GM18520 (cell line): ENCODE results near the gene RPL18.

Experiments used
- ATAC-seq: cut with Tn5 transposase; IDR thresholded peaks from one replicate; pipeline ENCODE4 v1.9.1; 2021; ENCODE audit not compliant: unreplicated experiment

The RPL18 gene

DNA sequence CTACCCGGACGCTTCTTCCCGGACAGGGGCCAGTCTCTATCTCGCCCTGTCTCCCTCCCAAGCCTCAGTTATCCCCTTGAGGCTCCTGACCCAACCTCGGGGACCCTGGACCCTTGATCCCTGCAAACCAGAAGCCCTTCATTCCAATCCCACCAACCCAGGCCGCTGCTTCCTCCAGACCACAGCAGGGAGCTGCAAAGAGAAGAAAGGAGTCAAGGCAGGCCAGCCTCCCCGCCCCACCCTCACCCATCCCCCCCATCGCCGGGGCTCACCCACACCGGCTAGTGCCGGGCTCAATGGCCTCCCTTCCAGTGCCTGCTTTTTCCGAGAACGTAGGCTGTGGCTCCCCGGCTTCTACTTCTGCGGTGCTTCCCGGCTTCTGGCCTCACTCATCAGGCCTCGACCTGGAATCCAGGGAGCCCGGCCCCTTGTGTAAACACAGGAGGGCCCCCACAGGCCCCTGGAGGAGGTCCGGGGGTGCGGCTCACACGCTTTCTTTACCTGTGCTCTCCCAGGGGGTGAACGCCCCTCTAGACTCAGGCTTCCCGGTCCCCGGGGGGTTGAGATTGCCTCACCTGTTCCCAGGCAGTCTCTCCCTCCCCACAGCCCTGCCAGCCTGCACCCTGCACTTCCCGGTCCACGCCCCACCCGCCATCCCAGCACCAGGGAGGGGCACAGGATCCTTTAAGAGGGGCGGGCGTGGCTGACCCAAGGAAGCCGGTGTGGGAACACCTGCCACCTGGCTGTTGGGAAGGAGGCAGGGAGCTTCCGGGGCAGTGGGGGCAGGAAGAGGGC is 4.3 kb downstream of the RPL18 start, which contains the start of gene FAM83E:
FAM83E (minus strand) TSS at position 641 of the 795 bp plus-strand sequence. CDS start 1,704 bp downstream, outside the sequence.
- no peak for ATAC-seq

DNA sequence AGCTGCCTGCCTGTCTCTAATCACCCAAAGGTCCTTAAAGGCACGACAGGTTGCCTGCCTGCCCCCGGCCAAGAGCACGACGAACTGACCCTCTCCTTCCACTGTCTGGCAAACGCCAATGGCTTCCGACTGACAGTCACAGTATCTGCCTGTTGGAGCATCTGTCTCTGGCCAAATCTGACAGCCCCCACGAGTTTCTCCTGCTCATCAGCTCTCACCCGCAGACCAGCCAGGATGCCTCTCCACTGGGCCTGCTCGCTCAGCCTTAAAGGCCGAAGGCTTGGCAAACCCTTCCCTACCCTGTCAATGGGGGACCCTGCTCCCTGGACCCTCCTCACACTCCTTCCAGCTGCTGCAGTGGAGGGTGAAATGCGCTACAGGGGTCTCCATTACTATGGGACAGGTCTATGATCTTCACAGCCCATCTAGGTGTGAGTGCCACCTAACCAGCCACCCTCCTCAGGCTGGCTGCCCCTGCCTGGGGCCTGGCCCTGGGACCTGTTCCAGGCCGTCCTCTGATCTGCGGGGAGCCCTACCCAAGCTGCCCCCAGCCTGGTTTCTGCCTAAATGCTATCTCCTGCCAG is 5.0 kb downstream of the RPL18 start:
- no peak for ATAC-seq

DNA sequence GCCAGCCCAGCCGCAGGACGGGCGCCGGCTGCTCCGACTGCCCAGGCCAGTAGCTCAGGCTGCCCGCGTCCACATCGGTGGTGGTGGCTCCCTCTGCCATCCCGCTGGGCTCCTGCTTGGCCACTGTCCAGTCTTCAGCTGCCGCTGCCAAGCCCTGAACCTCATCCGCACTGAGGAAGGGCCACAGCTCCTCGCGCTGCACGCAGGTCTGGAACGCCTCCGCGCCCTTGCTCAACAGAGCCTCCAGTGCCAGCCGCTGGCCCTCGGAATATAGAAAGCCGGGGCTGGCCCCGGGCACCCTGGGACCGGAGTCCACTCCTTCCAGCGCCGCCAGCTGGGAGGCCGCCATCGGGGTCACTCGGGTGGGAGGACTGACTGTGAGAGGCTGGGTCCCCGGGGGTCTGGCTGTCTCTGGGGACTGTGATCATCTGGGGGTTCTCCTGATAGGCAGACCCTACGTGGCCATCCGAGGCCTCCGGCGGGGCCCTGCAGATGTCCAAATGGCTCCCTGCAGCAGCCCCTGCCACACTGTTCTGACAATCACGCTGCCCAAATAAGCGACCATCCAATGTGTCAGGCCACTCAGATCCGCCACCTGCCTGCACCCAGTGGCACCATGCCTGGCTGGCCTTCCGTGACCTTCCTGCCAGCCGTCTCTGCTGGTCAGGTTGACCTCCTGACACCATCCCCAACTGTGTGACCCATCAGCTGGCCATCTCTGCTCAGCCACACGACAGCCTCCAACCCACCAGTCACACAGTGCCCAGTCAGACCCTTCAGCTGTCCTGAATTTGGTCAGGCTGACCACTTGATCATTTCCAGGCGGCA is 5.7 kb downstream of the RPL18 start:
- ATAC-seq, result no peak

DNA sequence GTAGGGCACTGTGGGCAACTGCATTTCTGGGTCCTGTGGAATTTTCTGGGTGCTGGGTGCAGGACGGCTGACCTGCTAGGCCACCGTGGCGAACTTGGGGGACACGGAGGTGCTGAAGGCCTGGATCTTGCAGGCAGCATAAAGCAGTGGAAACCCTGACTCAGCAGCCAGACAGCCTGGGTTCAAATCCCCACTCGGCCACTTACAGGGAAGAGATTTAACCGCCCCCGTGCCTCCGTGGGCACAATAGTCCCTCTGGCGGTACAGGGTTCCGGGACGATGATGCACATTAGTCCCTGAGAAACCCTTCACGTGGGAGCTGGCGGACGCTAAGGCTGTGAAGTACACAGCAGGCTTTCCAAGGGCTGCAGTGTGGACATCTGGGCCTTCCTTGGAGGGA is 7.1 kb downstream of the RPL18 start:
- ATAC-seq, result no peak

DNA sequence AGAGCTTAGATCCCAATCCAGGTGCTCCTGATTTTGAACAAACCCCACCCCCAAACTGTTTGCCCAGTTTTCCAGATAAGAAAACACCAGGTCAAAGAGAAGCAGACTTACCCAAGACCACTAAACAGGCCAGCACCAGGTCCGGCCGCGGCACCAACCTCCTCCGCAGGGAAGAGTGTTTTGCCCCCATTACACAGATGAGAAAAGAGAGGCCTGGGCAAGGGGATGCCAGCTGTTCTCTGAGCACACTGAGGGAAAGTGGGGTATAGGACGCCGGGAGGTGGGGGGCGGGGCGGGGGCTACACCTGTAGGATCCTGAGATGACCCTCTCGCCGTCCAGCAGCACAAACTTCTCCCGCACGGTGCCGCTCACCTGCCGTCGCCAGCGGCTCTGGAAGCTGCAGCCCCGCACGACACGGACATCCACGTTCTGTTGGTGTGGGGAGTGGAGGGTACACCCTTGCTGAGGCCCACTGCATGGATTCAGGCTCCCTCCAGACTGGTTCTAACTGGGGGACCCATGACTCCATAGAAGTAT is 9.3 kb downstream of the RPL18 start:
- ATAC-seq, result no peak

DNA sequence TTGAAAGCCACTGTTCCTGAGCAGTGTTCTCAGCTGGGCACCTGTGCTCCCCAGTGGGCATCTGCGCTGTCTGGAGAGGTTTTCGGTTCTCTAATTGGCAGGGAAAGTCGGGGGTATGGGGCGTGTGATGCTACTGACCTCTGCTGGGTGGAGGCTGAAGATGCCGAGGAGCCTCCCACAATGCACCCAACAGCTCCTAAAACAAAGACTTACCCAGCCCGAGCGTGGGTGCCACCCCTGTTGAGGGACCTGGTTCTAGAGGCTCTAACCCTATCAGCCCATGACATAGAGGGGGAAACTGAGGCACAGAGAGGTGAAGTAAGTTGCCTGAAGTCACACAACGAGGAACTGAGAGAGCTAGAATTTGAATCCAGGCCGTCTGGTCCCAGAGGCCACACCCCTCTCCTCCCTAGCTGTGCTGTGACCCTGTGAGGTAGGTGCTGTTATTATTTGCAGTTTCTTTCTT is 10.1 kb downstream of the RPL18 start:
- ATAC-seq, result no peak

DNA sequence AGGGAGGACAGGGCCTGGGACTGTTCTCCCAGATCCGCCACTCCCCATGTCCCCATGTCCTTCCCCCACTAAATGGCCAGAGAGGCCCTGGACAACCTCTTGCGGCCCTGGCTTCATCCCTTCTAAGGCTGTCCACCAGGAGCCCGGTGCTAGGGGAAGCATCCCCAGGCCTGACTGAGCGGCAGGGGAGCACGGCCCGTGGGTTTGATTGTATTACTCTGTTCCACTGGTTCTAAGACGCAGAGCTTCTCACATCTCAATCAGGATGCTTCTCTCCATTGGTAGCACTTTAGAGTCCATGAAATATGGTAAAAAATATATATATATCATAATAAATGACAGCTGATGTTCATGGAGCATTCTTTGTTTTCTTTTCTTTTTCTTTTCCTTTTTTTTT is 11.6 kb downstream of the RPL18 start:
- ATAC-seq, result no peak

DNA sequence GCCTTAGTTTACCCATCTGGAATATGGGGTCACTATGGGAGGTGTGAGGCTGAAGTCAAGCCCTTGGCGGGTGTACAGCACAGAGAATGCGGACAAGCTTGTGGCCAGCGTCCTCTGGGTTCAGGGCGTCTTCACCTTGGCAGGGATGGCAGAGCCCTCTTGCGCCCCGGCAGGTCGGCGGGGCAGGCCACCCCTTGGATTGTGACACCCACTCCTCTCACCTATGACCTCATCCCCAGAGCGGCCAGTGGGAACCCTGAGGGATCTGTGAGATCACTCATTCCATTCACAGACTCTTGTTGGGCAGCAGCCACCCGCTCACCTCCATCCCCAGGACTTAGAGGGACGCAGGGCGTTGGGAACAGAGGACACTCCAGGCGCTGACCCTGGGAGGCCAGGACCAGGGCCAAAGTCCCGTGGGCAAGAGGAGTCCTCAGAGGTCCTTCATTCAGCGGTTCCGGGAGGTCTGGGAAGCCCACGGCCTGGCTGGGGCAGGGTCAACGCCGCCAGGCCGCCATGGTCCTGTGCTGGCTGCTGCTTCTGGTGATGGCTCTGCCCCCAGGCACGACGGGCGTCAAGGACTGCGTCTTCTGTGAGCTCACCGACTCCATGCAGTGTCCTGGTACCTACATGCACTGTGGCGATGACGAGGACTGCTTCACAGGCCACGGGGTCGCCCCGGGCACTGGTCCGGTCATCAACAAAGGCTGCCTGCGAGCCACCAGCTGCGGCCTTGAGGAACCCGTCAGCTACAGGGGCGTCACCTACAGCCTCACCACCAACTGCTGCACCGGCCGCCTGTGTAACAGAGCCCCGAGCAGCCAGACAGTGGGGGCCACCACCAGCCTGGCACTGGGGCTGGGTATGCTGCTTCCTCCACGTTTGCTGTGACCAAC is 12.3 kb downstream of the RPL18 start, which contains the start of gene SPACA4:
SPACA4 (plus strand) TSS at position 280 of the 896 bp plus-strand sequence; CDS start at position 517, 237 bp downstream.
- no peak for ATAC-seq

DNA sequence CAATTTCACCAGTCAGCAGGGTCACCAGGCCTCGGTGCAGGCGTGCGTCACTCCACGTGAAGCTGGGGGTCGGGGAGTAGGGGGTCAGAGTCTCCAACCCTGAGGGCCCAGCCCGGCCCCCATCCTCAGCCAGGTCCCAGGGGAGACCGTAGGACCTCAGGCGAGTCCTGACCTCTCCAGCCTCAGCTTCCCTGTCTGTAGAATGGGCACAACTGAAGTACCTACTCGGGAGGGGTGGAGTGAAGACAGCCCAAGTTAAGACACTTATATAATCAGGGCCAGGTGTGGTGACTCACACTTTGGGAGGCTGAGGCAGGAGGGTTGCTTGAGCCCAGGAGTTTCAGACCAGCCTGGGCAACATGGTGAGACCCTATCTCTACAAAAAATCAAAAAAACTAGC is 15.1 kb downstream of the RPL18 start:
- no peak for ATAC-seq

DNA sequence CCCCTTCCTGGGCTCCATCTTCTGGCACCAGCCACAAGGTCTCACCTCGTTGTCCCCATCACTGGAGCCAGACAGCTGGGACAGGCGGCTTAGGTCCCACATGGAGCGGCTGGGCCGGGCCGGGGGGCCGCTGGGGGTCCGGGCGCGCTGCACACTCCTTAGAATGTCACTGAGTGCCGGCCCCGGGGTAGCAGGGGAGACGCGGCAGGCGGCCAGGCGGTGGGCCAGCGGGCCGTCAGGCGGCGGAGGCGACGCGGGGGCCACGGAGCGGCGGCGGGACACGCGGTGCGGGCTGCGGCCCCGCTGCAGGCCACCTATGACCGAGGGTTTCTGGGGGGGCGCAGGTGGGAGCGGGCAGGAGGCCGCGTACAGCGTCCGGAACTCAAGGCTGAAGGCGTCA is 15.5 kb downstream of the RPL18 start:
- ATAC-seq, result no peak

DNA sequence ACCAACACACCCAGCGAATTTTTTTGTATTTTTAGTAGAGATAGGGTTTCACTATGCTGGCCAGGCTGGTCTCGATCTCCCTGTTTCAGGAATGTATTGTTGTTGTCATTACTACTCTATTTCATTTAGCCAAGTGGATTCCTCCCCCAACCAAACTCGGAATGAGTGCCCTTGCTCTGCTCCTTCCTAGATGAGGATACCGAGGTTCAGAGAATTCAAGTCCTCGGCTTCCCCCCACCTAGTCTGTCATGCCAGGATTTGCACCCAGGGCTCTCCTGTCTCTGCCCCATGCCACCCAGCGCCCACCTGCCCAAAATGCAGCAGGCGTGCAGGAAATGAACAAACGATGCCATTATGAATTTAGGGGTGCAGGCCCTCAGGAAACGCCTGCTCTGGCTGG is 16.0 kb downstream of the RPL18 start:
- ATAC-seq, result no peak

DNA sequence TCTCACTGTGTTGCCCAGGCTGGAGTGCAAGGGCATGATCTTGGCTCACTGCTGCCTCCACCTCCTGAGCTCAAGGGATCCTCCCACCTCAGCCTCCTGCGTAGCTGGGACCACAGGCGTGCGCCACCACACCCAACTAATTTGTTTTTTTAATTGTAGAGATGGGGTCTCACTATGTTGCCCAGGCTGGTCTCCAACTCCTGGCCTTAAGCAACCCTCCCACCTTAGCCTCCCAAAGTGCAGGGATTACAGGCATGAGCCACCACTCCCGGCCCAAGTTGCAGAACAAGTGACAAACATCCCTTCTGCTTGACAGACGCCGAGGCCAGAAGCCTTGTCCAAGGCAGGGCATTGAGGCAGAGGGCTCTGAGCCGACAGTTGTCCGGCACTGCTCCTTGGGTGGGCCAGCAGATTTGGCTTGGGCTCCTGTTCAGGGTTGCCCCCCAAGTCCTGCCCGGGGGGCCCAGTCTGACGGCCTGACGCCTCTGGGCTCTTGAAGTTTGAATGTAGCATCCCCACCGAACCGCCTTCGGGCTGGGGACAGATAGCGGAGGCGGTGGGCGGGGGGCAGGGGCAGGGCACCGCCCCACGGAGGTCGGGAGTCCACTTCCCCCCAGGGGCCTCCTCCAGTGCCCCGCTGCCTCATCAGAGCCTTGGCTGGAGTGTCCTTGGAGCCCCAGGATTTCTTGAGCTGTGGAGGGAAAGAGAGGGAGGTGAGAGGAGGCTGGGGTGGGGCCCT is 18.1 kb downstream of the RPL18 start:
- ATAC-seq, result no peak

DNA sequence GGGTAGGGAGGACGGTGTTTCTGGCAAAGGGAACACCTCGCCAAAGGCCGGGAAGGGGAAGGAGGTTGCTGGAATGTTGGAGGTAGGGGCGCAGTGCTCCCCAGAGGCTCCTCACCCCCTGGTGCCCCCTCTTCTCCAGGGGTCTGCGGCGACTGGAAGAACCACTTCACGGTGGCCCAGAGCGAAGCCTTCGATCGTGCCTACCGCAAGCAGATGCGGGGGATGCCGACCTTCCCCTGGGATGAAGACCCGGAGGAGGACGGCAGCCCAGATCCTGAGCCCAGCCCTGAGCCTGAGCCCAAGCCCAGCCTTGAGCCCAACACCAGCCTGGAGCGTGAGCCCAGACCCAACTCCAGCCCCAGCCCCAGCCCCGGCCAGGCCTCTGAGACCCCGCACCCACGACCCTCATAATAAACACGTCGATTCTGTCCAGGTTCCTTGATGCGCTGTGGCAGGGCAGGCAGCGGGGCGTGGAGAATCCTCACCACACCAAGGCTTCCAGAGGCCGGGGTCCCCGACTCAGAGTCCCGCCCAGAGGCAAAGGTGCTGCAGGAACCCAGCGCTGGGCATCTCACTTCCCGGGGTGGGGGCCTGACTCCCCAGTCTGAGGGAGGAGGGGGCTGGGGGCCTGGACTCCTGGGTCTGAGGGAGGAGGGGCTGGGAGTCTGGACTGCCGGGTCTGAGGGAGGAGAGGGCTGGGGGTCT is 19.8 kb downstream of the RPL18 start:
- ATAC-seq, result no peak

DNA sequence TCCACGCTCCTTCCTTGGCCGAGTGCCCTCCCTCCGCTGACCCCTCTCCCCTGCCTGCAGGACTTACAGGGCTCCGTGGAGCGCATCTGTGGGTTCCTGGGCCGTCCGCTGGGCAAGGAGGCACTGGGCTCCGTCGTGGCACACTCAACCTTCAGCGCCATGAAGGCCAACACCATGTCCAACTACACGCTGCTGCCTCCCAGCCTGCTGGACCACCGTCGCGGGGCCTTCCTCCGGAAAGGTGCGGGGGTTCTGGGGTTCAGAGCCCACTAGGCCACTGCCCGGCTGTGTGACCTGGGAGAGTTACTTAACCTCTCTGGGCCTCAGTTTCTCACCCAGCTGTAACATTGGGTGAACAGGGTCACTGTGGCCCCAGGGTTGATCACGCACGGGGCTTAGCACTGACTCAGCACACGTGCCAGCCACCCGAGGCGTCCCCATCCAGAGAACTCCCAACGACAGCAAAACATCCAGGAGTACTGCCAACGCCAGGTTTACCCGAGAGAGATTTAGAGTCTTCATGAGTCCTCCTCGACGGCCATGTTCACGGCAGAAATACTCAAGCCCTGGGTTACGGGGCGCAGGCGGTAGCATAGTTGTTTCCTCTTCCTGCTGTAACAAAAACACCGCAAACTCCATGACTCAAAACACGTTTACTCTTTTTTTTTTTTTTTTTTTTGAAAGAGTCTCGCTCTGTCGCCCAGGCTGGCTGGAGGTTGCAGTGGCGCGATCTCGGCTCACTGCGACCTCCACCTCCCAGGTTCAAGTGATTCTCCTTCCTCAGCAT is 22.1 kb downstream of the RPL18 start:
- ATAC-seq, result no peak

DNA sequence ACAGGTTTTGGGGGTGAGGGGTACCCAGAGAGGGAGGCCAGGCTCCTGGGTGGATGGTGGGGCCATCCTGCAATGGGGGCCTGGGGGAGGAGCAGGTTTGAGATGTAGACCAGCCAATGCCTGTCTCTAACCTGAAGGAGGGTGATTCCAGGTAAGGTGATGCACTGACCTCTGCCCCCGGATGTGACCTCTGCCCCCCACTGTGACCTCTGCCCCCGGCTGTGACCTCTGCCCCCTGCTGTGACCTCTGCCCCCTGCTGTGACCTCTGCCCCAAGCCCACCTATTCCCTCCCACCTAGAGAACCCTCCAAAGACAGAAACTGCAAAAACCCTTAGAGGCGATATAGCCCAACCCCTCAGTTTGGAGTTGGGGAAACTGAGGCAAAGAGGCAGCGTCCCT is 22.7 kb downstream of the RPL18 start:
- ATAC-seq, result no peak

DNA sequence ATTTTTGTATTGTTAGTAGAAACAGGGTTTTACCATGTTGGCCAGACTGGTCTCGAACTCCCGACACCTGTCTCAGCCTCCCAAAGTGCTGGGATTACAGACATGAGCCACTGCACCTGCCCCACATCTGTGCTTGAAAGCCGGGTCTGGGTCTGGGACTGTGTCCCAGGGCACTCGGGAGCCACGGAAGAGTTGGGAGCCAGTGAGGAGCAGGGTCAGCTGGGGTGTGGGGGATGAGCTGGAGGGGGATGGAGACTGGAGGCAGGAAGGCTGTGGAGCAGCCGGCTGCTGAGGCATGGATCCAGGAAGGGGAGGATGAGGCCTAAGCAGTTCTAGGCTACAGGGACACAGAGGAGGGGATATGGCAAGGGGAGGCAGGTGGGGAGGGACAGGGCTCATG is 23.1 kb downstream of the RPL18 start:
- no peak for ATAC-seq

DNA sequence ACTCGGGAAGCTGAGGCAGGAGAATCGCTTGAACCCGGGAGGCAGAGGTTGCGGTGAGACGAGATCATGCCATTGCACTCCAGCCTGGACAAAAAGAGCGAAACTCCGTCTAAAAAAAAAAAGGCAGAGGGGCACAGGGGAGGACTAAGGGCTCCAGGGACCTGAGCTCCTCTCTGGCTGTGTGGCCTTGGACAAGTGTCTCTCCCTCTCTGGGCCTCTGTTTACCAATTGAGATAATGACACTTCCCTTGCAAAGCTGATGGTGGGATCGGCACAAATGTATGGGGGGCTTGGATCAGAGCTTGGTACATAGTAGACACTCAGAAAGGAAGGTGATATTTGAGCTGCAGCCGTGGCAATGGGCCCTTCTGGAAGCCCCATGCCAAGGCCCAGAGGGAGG is 23.8 kb downstream of the RPL18 start:
- no peak for ATAC-seq

DNA sequence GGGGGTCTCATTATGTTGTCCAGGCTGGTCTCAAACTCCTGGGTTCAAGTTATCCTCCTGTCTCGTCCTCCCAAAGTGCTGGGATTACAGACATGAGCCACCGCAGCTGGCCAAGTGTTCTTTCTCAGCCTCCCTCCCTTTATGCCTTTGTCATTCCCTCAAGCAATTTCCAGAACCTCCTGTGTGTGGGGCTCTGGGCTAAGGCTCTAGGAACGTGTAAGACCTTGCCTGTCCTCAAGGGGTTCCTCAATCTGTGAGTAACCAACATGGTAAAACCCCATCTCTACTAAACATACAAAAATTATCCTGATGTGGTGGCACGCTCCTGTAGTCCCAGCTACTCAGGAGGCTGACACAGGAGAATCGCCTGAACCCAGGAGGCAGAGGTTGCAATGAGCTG is 28.0 kb downstream of the RPL18 start:
- ATAC-seq, result no peak
